Measurements from ENCODE around the gene ZFR. TPM values are rescaled to one million over a fixed set of nuclear protein-coding genes. Genes with fewer than 3 reads are reported as not detected.
A peak's percentile ranks its signal among the peaks of the same experiment; 100 is the strongest.

ZFR gene
- total and polyA plus RNA-seq, 7 donors: 31.7 to 76.5 (median 67.2) TPM

DNA sequence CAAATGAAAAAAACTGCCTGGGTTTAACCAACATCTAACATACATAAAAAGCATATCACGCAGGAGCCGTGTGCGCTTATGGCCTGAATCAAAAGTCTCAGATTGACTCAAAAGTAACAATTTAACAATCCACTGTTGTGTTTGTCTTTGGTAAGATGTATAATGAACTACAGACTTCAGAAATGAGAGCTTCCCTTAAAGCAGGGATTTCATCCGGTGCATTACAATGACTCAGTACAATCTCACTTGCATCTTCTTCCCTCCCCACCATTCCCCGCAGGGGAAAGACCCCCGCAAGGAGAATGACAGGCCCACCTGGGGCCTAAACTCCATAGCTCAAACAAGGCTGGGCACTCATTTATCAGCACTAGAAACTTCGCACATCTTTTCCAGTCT, 1.4 kb downstream of the ZFR start:
- TF ChIP-seq, protein P1, sequence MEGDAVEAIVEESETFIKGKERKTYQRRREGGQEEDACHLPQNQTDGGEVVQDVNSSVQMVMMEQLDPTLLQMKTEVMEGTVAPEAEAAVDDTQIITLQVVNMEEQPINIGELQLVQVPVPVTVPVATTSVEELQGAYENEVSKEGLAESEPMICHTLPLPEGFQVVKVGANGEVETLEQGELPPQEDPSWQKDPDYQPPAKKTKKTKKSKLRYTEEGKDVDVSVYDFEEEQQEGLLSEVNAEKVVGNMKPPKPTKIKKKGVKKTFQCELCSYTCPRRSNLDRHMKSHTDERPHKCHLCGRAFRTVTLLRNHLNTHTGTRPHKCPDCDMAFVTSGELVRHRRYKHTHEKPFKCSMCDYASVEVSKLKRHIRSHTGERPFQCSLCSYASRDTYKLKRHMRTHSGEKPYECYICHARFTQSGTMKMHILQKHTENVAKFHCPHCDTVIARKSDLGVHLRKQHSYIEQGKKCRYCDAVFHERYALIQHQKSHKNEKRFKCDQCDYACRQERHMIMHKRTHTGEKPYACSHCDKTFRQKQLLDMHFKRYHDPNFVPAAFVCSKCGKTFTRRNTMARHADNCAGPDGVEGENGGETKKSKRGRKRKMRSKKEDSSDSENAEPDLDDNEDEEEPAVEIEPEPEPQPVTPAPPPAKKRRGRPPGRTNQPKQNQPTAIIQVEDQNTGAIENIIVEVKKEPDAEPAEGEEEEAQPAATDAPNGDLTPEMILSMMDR (IDR thresholded peaks at IDR 0.05): no peak
- H3K36me3 ChIP-seq (ENCODE audit: insufficient read depth in 1 of 2, low read depth in 1 of 2): no peaks in the 10 kb centered on the region
- peaks cover 26% of the 10 kb centered on the region for H3K4me1 ChIP-seq
- DNase-seq (no peak), ATAC-seq (no peak)
- H3K27me3 ChIP-seq (ENCODE audit: insufficient read depth in 3 of 3, low read length in 2 of 3): no peaks in the 10 kb centered on the region
- peak overlapping the region; percentile 97 for H3K4me3 ChIP-seq
- H3K9me3 ChIP-seq: no peaks in the 10 kb centered on the region
- intact Hi-C loops (cut with DNase I): no loop called here
- WGBS, 3 donors: 17 to 19% (median 19%) methylated on average over 7 of the region's 7 CpGs
- peak overlapping the region; percentile 95 for H3K27ac ChIP-seq

DNA sequence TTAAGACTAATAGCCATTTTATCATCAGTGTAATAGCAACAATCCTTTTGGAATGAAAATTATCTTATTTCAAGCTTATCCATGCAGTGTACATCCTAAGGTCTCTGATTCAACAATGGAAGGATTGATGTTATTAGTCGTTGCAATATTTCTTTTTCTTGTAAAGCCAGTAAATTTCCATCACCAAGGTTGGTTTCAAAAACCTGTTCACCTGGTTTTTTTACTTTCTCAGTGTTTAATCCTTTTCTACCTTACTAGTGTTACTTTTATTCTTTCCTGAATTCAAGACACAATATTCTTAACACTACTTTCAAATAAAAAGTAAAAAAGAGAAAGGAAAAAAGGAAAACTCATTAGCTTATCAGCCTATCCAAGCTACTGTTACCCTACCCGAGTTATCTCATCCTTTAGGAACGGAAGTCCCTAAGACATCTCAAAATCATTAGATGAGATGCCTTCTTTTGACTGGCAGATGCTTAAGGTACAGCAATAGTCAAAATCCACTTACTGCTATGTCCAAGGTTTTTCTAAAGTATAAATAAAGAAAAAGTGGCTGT, 5.4 kb downstream of the ZFR start:
- no peak for DNase-seq
- Histone ChIP-seq H3K36me3 (ENCODE audit: insufficient read depth in 1 of 2, low read depth in 1 of 2) (no peaks in the 10 kb centered on the region), H3K4me1 (peaks cover 55% of the 10 kb centered on the region), H3K27me3 (ENCODE audit: insufficient read depth in 3 of 3, low read length in 2 of 3) (no peaks in the 10 kb centered on the region), H3K27ac (no peak overlapping the region), H3K4me3 (no peak overlapping the region), H3K9me3 (no peaks in the 10 kb centered on the region)
- no peak for ATAC-seq
- 77 to 80% (median 78%) methylated on average over 3 of the region's 3 CpGs for WGBS, 3 donors
- TF ChIP-seq, protein P1 (IDR thresholded peaks at IDR 0.05): no peak
- intact Hi-C loops (cut with DNase I): no loop called here

DNA sequence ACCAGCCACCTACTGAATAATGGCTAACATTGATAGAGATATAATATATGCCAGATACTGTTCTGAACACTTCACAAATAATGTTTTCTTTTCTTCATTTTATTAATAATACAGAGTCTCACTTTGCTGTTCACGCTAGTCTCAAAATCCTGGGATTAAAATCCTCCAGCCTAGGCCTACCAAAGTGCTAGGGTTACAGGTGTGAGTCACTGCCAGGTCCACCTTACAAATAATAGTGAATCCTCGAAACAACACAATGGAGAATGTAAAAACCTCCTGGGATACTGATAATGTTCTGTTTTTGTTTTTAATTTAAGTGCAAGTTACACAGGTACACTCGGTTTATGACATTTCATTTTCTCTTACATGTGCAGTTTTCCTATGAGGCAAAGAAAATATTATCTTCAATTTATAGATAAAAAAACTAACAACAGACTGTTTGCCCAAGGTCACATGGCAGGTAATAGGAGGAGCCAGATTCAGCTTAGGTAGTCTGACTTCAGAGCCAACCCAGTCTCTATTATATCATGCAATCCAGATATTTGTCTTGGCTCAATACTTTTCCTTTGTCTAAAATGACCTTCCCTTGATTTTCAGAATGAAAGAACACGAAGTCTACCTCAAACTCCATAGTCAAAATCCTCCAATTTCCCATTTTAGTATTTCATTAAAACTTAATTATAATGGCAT, 7.8 kb downstream of the ZFR start:
- H3K9me3 ChIP-seq: no peaks in the 10 kb centered on the region
- H3K27me3 ChIP-seq (ENCODE audit: insufficient read depth in 3 of 3, low read length in 2 of 3): no peaks in the 10 kb centered on the region
- intact Hi-C loops (cut with DNase I): no loop called here
- peaks cover 50% of the 10 kb centered on the region for H3K4me1 ChIP-seq
- ATAC-seq (peak in 1 of 4 donors; percentile 30), DNase-seq (no peak)
- H3K4me3 ChIP-seq: no peak overlapping the region
- TF ChIP-seq, protein P1 (IDR thresholded peaks at IDR 0.05): no peak
- no peaks in the 10 kb centered on the region for H3K36me3 ChIP-seq (ENCODE audit: insufficient read depth in 1 of 2, low read depth in 1 of 2)
- WGBS, 3 donors: 85 to 90% (median 85%) methylated on average over 4 of the region's 4 CpGs
- no peak overlapping the region for H3K27ac ChIP-seq

DNA sequence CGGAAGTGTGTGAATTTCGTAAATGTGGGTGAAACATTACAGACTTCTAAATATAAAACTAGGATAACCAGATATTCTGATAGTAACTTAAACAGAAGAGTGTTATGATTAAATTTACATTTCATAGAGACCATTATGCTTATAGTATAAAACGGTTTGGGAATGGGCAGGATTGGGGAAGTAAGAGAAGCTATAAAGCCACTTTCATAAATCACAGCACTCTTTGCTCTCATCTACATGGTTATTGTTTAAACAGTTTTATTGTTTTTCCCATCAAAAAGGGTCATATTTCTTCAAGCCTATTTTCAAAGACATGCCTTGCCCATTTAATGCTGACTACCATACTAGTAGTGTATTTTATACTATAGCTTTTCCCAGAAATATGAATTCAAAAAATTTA, 9.2 kb downstream of the ZFR start:
- DNase-seq: no peak
- no peaks in the 10 kb centered on the region for H3K36me3 ChIP-seq (ENCODE audit: insufficient read depth in 1 of 2, low read depth in 1 of 2)
- TF ChIP-seq, protein P1 (IDR thresholded peaks at IDR 0.05): no peak
- no peaks in the 10 kb centered on the region for H3K9me3 ChIP-seq
- no peak for ATAC-seq
- WGBS, 3 donors: 83 to 93% (median 86%) methylated on average over 3 of the region's 3 CpGs
- no peak overlapping the region for H3K27ac ChIP-seq
- no peaks in the 10 kb centered on the region for H3K27me3 ChIP-seq (ENCODE audit: insufficient read depth in 3 of 3, low read length in 2 of 3)
- no peak overlapping the region for H3K4me3 ChIP-seq
- intact Hi-C loops (cut with DNase I): no loop called here
- H3K4me1 ChIP-seq: peaks cover 48% of the 10 kb centered on the region

Data from psoas muscle (tissue), 8 donors.